Measurements from ENCODE around the gene PEX14.
"Not testable (repeated sequence)": the region's sequence is repeated elsewhere in the genome, so short reads cannot be mapped to it uniquely, and the experiment has no call there.

PEX14 gene

GRCh38 chr1:10502206-10502605 is 27.5 kb downstream of the PEX14 start:
- Mint-ChIP-seq H3K4me3 (no peak overlapping the region), H3K27ac (no peak overlapping the region), H3K36me3 (peaks cover under 1% of the 10 kb centered on the region), H3K9me3 (no peaks in the 10 kb centered on the region), H3K4me1 (peaks cover 52% of the 10 kb centered on the region), H3K27me3 (no peaks in the 10 kb centered on the region)

DNA sequence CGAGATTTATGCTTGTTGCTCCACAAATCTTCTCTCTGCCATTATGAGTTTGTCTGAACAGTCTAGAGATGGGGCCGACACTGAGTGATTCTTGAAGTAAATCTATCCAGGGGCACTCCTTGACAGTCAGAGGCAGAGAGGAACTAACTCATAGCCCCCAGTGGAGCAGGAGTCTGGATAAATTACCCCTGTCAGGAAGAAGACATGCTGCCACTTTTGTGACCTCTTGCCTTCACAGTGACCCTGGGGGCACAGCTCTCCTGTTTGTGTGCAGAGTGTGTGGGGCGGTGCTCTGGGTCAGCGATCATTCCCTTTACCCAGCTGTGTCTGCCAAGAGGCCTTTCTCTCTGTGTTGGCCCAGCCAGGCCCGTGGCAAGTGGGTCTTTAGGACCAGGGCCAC is 29.5 kb downstream of the PEX14 start:
- peaks cover 3% of the 10 kb centered on the region for H3K36me3 Mint-ChIP-seq
- no peaks in the 10 kb centered on the region for H3K27me3 Mint-ChIP-seq
- H3K27ac Mint-ChIP-seq: no peak overlapping the region
- H3K9me3 Mint-ChIP-seq: no peaks in the 10 kb centered on the region
- H3K4me1 Mint-ChIP-seq: peaks cover 43% of the 10 kb centered on the region
- no peak overlapping the region for H3K4me3 Mint-ChIP-seq

DNA sequence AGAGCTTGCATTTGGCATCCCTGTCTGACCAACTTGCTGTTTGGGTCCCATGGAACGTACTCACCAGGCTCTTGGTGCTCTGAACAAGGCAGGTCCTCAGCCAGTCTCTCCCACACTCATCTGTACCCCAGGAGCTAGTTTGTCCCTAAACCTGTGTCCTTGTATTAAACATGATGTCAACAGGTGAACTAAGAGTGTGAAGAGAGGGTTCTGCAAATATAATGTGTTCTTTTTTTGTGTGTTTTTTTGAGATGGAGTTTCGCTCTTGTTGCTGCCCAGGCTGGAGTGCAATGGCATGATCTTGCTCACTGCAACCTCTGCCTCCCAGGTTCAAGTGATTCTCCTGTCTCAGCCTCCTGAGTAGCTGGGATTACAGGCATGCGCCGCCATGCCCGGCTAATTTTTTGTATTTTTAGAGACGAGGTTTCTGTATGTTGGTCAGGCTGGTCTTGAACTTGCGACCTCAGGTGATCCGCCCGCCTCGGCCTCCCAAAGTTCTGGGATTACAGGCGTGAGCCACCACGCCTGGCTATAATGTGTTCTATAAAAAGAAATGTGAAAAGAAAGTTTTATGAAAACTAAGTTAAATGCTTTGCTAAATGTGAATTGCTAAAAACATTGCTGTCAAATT is 31.4 kb downstream of the PEX14 start:
- H3K27ac Mint-ChIP-seq, H3K9me3 Mint-ChIP-seq, H3K4me3 Mint-ChIP-seq, H3K27me3 Mint-ChIP-seq, H3K36me3 Mint-ChIP-seq: not testable (repeated sequence)
- H3K4me1 Mint-ChIP-seq: peaks cover 57% of the 10 kb centered on the region

- no peak overlapping the region for H3K4me3 Mint-ChIP-seq
- no peaks in the 10 kb centered on the region for H3K27me3 Mint-ChIP-seq
- no peaks in the 10 kb centered on the region for H3K9me3 Mint-ChIP-seq
- H3K27ac Mint-ChIP-seq: peak overlapping the region; percentile 20
- peaks cover 62% of the 10 kb centered on the region for H3K4me1 Mint-ChIP-seq
- H3K36me3 Mint-ChIP-seq: peaks cover 3% of the 10 kb centered on the region
Observed at GRCh38 chr1:10506677-10507047, 31.9 kb downstream of the PEX14 start.

DNA sequence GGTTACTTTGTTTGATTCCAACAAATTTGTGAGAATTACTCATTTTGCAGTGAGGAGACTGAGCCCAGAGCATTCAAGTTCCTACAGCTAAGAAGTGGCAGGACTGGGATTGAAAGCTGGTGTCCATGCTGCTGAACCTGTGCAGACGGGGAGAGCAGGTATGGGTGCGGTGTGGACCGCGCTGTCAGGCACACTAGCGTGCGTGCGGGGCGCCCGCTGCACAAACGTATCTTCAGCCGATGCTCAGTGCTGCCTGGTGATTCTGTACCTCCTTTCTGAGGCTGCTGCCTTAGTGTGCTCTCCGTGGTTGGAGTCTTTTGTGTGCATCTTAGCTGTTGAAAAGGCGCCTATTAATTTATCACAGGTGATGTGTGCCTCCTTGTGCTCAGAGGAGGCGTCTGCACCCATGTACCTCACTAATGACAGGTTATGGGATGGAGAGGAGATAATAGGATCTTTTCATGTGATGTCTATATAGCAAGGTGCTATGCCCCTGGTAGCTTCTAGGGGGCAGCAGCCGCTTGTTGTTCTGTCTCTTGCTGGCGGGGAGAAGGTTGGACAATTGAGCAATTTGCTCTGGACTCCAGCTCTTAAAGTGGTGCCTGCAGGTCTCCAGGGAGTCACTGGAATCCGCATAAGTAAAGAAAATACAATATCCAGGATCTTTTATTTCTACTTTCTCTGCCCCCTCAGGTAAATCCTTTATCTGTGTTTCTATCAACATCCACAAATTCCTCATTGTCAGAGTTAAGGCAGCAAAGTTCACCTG is 32.5 kb downstream of the PEX14 start:
- H3K4me1 Mint-ChIP-seq: peaks cover 63% of the 10 kb centered on the region
- H3K36me3 Mint-ChIP-seq: peaks cover 3% of the 10 kb centered on the region
- H3K9me3 Mint-ChIP-seq: no peaks in the 10 kb centered on the region
- H3K27ac Mint-ChIP-seq: peak overlapping the region; percentile 65
- H3K27me3 Mint-ChIP-seq: no peaks in the 10 kb centered on the region
- no peak overlapping the region for H3K4me3 Mint-ChIP-seq

DNA sequence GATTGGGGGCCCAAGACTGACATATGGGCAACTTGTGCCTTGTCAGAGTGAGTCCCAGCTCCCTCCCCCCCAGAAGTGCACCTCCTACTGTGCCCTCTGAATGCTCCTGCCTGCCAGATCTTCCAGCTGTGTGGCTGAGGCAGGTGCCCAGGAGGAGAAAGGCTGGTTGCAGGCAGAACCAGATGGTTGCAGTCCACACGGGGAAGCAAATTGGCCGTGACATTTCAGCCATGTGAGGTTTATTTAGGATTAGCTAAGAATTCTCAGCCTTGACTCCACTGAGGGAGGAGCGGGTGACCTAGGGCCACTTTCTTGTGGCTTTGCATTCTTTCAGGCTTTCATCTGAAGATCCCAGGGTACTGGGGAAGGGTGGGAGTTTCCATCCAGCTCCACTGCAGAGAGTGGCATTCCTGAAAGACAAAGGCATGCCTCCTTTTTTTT is 33.8 kb downstream of the PEX14 start:
- Mint-ChIP-seq H3K4me3 (no peak overlapping the region), H3K36me3 (peaks cover 3% of the 10 kb centered on the region), H3K27me3 (no peaks in the 10 kb centered on the region), H3K9me3 (no peaks in the 10 kb centered on the region), H3K4me1 (peaks cover 73% of the 10 kb centered on the region), H3K27ac (no peak overlapping the region)

DNA sequence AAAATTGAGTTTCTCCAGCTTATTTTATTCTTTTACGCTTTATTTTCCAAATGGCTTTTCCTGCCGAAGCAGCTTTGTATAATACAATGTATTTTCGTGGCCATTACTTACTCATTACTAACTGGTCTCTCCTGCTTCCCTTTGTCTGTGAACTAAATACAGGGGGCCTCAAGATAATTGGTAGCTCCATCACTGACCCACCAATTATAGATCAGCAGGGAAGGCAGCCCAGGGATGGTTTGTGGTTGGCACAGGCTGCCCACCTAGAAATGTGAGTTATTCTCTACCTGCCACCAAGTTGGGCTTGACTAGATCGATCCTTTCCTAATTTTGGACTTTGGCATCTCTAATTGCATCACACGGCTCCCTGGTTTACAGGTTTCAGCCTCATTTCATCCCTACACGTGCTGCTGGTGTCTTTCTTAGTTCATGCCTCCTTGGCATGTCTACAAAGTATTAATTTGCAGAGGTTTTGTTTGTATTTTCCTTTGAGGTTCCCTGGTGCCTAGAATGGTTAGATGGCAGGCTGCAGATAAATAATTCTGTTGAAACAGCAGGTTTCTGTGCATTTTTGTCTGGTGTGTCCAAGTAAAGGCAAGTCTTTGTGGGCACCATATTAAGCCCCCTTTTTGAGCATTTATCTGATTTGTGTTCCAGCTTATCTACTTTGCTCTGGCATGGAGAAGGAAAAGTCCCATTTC is 35.2 kb downstream of the PEX14 start:
- Mint-ChIP-seq H3K36me3 (peaks cover 3% of the 10 kb centered on the region), H3K27me3 (no peaks in the 10 kb centered on the region), H3K4me1 (peaks cover 77% of the 10 kb centered on the region), H3K9me3 (no peaks in the 10 kb centered on the region), H3K27ac (peak overlapping the region; percentile 30), H3K4me3 (peak overlapping the region; percentile 53)

DNA sequence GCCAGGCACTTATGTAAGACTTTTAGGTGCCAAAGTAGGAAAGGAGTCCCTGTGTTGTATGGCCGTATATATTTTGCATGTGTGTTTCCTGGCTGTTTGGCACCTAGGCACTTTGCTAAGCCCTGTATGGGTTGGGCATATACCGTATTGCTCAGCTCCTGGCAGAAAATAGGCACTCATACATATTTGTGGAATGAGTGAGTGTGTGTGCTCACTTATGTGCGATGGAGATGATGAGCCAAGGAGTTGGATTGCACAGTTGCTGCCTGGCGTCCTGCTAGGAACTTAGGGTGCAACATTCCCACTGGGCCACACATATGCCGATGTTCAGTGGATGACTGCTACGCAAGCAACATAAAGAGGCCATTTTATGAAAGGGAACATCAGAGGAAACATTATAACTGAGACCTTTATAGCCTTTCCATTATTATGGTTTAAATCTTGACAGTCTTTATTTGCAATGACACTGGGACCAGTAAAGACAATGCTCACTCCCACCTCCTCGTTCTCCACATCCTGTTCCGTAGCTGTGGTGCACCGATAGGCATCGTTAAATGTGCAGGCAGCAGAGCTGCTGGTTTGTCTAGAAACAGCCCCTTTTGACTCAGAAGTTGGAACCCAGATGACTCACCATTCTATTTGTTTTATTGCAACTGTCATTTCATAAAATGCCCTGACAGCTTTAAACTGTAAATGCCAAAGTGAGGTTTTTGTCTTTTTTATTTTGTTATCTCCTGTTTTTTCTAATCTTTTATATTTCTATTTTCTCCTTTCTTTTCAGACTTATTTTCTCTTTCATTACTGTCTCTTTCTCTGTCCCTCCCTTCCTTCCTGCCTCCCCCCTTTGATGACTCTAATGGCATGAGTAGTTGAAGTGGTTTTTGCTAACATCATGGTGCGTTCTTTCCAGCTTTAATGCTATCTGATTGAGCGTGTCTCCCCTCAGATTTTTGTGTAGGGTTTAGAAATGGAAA is 36.1 kb downstream of the PEX14 start:
- H3K27me3 Mint-ChIP-seq: no peaks in the 10 kb centered on the region
- H3K36me3 Mint-ChIP-seq: peaks cover 3% of the 10 kb centered on the region
- peak overlapping the region; percentile 53 for H3K4me3 Mint-ChIP-seq
- peak overlapping the region; percentile 73 for H3K27ac Mint-ChIP-seq
- H3K9me3 Mint-ChIP-seq: no peaks in the 10 kb centered on the region
- H3K4me1 Mint-ChIP-seq: peaks cover 81% of the 10 kb centered on the region

DNA sequence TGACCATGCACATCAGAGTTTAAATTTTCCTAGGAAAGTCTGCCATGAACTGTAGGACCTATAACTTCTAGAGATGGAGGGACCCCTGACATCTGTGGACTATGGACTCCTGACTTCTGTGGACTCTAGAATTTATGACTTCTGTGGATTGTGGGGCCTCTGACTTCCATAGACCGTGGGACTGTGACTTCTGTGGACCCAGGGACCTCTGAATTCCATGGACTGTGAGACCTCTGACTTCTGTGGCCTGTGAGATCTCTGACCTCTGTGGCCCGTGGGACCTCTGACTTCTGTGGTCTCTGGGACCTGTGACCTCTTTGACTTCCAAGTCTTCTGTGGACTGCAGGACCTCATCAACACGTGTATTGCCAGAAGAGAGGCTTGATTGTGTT is 36.7 kb downstream of the PEX14 start:
- no peaks in the 10 kb centered on the region for H3K27me3 Mint-ChIP-seq
- no peaks in the 10 kb centered on the region for H3K9me3 Mint-ChIP-seq
- peak overlapping the region; percentile 53 for H3K4me3 Mint-ChIP-seq
- peak overlapping the region; percentile 73 for H3K27ac Mint-ChIP-seq
- H3K36me3 Mint-ChIP-seq: peaks cover 4% of the 10 kb centered on the region
- H3K4me1 Mint-ChIP-seq: peaks cover 85% of the 10 kb centered on the region

GRCh38 chr1:10513199-10513598 is 38.4 kb downstream of the PEX14 start:
- Mint-ChIP-seq H3K27me3 (no peaks in the 10 kb centered on the region), H3K9me3 (no peaks in the 10 kb centered on the region), H3K4me3 (no peak overlapping the region), H3K4me1 (peaks cover 89% of the 10 kb centered on the region), H3K36me3 (peaks cover 4% of the 10 kb centered on the region), H3K27ac (peak overlapping the region; percentile 60)

DNA sequence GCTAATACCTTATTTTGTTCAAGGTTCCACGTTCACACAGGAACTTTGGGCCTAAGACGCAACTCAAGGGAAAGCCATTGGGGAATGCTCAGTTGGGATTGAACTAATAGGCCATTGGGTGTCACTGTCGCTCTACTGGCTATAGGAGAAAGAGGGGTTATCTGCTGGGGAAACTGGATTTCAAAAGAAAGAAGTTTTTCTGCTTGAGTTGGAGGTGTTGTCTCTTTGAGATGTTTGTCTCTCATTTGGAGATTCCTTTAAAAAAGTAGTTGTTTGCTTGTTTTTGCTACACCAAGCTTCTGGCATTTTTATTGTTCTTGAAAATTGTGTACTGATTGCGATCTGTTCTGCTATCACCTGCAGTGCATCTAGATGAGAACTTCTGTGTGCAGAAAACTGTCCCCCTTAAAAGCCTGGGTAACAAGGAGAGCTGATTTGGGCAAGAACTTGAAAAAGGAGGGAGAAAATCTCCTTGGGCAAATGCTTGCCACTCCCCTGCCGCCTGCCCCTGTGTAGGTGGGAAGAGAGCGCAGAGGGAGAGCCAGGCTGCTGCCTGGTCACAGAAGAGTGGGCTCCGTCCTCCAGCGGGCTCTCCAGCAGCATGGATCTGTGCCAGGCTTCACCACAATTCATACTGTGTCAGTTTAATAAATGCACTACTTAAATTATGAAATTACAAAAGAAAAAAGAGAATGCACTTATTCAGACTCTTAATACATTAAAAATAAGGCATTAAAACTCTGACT is 39.9 kb downstream of the PEX14 start:
- Mint-ChIP-seq H3K4me1 (peaks cover 84% of the 10 kb centered on the region), H3K27ac (peak overlapping the region; percentile 52), H3K4me3 (peak overlapping the region; percentile 30), H3K27me3 (no peaks in the 10 kb centered on the region), H3K9me3 (no peaks in the 10 kb centered on the region), H3K36me3 (peaks cover 5% of the 10 kb centered on the region)

- Mint-ChIP-seq H3K9me3 (no peaks in the 10 kb centered on the region), H3K4me1 (peaks cover 76% of the 10 kb centered on the region), H3K36me3 (peaks cover 6% of the 10 kb centered on the region), H3K27ac (no peak overlapping the region), H3K4me3 (no peak overlapping the region), H3K27me3 (no peaks in the 10 kb centered on the region)
Observed at GRCh38 chr1:10515301-10515975, 40.7 kb downstream of the PEX14 start.

DNA sequence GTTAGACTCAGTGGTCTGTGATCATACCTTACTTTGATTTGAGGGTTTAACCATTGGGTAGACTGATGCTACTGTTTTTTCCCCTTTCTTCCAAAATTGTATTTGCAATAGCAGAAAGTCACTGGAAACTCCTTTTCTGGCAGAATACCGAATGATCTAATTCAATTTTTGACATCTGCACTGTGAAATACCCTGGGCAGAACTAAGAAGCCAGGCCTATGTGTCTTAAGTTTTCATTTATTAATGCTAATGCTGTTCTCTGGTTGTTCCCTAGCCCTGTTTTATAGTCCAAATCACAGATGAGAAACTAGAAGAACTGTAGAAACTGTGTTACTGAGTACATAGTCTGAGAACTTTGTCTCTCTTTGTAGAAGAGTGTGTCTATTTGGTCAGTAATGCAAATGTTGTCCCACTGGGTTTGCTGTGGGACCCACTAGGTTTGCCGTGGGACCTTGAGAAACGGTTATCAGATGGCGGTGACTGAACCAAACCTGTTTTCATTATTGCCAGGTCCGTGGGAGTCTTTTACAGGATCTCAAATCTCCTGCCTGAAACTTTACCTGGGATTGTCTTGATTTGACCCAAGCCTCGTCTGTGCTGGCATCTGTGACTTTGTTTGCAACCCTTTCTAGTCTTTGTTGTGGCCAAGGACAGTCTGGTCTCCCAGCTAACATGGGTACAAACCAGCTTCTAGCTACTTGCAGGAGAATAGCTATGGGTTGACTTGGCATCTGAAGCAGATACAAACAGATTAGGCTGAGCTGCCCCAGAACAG is 41.4 kb downstream of the PEX14 start:
- Mint-ChIP-seq H3K9me3 (no peaks in the 10 kb centered on the region), H3K36me3 (peaks cover 10% of the 10 kb centered on the region), H3K27me3 (no peaks in the 10 kb centered on the region), H3K4me3 (no peak overlapping the region), H3K4me1 (peaks cover 76% of the 10 kb centered on the region), H3K27ac (no peak overlapping the region)

Data from activated naive CD4-positive, alpha-beta T cell treated with anti-CD3 and anti-CD28 coated beads, Interleukin-2, amount 50 U/mL, for 24 hours (primary cell).